Measurements from ENCODE around the gene MACROH2A2.
"Not testable (repeated sequence)": the region's sequence is repeated elsewhere in the genome, so short reads cannot be mapped to it uniquely, and the experiment has no call there.

The MACROH2A2 gene

GRCh38 chr10:70096016-70096704, 43.5 kb downstream of the MACROH2A2 start:
- H3K79me2 ChIP-seq (ENCODE audit: insufficient read depth, low read depth): no peaks in the 10 kb centered on the region
- TF ChIP-seq CTCF (conservative IDR thresholded peaks at IDR 0.05; ENCODE audit: low read depth, low read length): no peak
- H3K4me3 ChIP-seq (IDR thresholded peaks at IDR 0.05; ENCODE audit: insufficient read depth, low read depth, low read length): no peak overlapping the region
- H3K4me1 ChIP-seq (ENCODE audit: low read depth, poor library complexity, severe bottlenecking): peaks cover 12% of the 10 kb centered on the region
- H4K20me1 ChIP-seq (ENCODE audit: insufficient read depth): no peaks in the 10 kb centered on the region
- no peak overlapping the region for H3K4me2 ChIP-seq
- no peaks in the 10 kb centered on the region for H3K36me3 ChIP-seq (ENCODE audit: insufficient read depth)
- no peak overlapping the region for H3K27ac ChIP-seq
- no peaks in the 10 kb centered on the region for H3K27me3 ChIP-seq (ENCODE audit: insufficient read depth, low read depth)
- H2AFZ ChIP-seq (ENCODE audit: low read depth): no peak overlapping the region
- no peak overlapping the region for H3K9ac ChIP-seq

GRCh38 chr10:70096705-70097420, 44.2 kb downstream of the MACROH2A2 start:
- no peaks in the 10 kb centered on the region for H3K79me2 ChIP-seq (ENCODE audit: insufficient read depth, low read depth)
- H3K36me3 ChIP-seq (ENCODE audit: insufficient read depth): no peaks in the 10 kb centered on the region
- H3K27ac ChIP-seq: no peak overlapping the region
- H4K20me1 ChIP-seq (ENCODE audit: insufficient read depth): no peaks in the 10 kb centered on the region
- no peak overlapping the region for H3K4me2 ChIP-seq
- H3K9ac ChIP-seq: no peak overlapping the region
- no peak overlapping the region for H3K4me3 ChIP-seq (IDR thresholded peaks at IDR 0.05; ENCODE audit: insufficient read depth, low read depth, low read length)
- H3K27me3 ChIP-seq (ENCODE audit: insufficient read depth, low read depth): no peaks in the 10 kb centered on the region
- H2AFZ ChIP-seq (ENCODE audit: low read depth): no peak overlapping the region
- no peak for TF ChIP-seq CTCF (conservative IDR thresholded peaks at IDR 0.05; ENCODE audit: low read depth, low read length)
- H3K4me1 ChIP-seq (ENCODE audit: low read depth, poor library complexity, severe bottlenecking): peaks cover 12% of the 10 kb centered on the region

- Histone ChIP-seq H3K27ac (no peak overlapping the region), H3K4me1 (ENCODE audit: low read depth, poor library complexity, severe bottlenecking) (peaks cover 12% of the 10 kb centered on the region), H3K36me3 (ENCODE audit: insufficient read depth) (no peaks in the 10 kb centered on the region), H3K9ac (no peak overlapping the region), H3K4me2 (no peak overlapping the region), H2AFZ (ENCODE audit: low read depth) (no peak overlapping the region), H3K79me2 (ENCODE audit: insufficient read depth, low read depth) (no peaks in the 10 kb centered on the region), H3K27me3 (ENCODE audit: insufficient read depth, low read depth) (no peaks in the 10 kb centered on the region), H3K4me3 (IDR thresholded peaks at IDR 0.05; ENCODE audit: insufficient read depth, low read depth, low read length) (no peak overlapping the region), H4K20me1 (ENCODE audit: insufficient read depth) (no peaks in the 10 kb centered on the region)
- TF ChIP-seq CTCF (conservative IDR thresholded peaks at IDR 0.05; ENCODE audit: low read depth, low read length): no peak
Observed at GRCh38 chr10:70097459-70097858, 44.8 kb downstream of the MACROH2A2 start.

- Histone ChIP-seq H3K4me3 (IDR thresholded peaks at IDR 0.05; ENCODE audit: insufficient read depth, low read depth, low read length) (no peak overlapping the region), H3K27ac (no peak overlapping the region), H3K36me3 (ENCODE audit: insufficient read depth) (no peaks in the 10 kb centered on the region), H2AFZ (ENCODE audit: low read depth) (no peak overlapping the region), H3K27me3 (ENCODE audit: insufficient read depth, low read depth) (no peaks in the 10 kb centered on the region), H3K4me1 (ENCODE audit: low read depth, poor library complexity, severe bottlenecking) (peaks cover 11% of the 10 kb centered on the region), H4K20me1 (ENCODE audit: insufficient read depth) (no peaks in the 10 kb centered on the region), H3K79me2 (ENCODE audit: insufficient read depth, low read depth) (no peaks in the 10 kb centered on the region), H3K9ac (no peak overlapping the region), H3K4me2 (no peak overlapping the region)
- no peak for TF ChIP-seq CTCF (conservative IDR thresholded peaks at IDR 0.05; ENCODE audit: low read depth, low read length)
Observed at GRCh38 chr10:70098271-70098670, 45.6 kb downstream of the MACROH2A2 start.

GRCh38 chr10:70101068-70101562, 48.5 kb downstream of the MACROH2A2 start:
- not testable (repeated sequence) for H3K4me3 ChIP-seq (IDR thresholded peaks at IDR 0.05; ENCODE audit: insufficient read depth, low read depth, low read length); H3K4me1 ChIP-seq (ENCODE audit: low read depth, poor library complexity, severe bottlenecking); H3K9ac ChIP-seq; H2AFZ ChIP-seq (ENCODE audit: low read depth); H3K36me3 ChIP-seq (ENCODE audit: insufficient read depth); H3K4me2 ChIP-seq; H3K79me2 ChIP-seq (ENCODE audit: insufficient read depth, low read depth); H3K27ac ChIP-seq; H4K20me1 ChIP-seq (ENCODE audit: insufficient read depth); H3K27me3 ChIP-seq (ENCODE audit: insufficient read depth, low read depth)

Data from KMS-11 (cell line).